HepG2 (cell line): ENCODE results near the gene LARP4. TPM values are rescaled to one million over a fixed set of nuclear protein-coding genes. Genes with fewer than 3 reads are reported as not detected.
A peak's percentile ranks its signal among the peaks of the same experiment; 100 is the strongest.

ENCODE experiments used
- ATAC-seq: fragments of 200-7000 bp; cut with Tn5 transposase; 3 replicates; pipeline ENCODE4 v1.9.1; 2020; ENCODE audit warnings: mild to moderate bottlenecking, moderate library complexity
- BruUV-seq: library from RNA; stranded (reverse); fragments of 400-500 nt; replicated peaks from 2 replicates; lab custom pipeline; 2021; lab: Mats Ljungman, UMichigan
- CTCF ChIA-PET: fragments of 300-600 bp; formaldehyde crosslinking; extraction: SDS; loops from one replicate; lab custom pipeline; 2021; ENCODE audit warnings: low total read pairs, inconsistent platforms, low intra/inter-chr PET ratio; lab: Yijun Ruan, JAX
- POLR2A ChIA-PET: fragments of 350-600 bp; sonication (Branson Sonifier 250); formaldehyde crosslinking; loops from one replicate; lab custom pipeline; 2020; ENCODE audit warnings: antibody characterized with exemption, inconsistent platforms; lab: Yijun Ruan, JAX
- DNase-seq: peaks from one replicate; pipeline ENCODE4 v3.0.0-alpha.2; 2015; ENCODE audit warnings: low spot score
- FAIRE-seq: peaks from 3 replicates; lab custom pipeline; 2011; peaks lifted over from hg19 to GRCh38; lab: Jason Lieb, UNC
- H2AFZ ChIP-seq: one replicate; pipeline ENCODE4 v1.6.1; 2011; ENCODE audit warnings: low read length, inconsistent platforms
- H3K27ac ChIP-seq: fragments of 300-600 bp; 3 replicates; pipeline ENCODE4 v1.8.0; 2011; ENCODE audit warnings: mixed run types, mild to moderate bottlenecking, mixed read lengths, low read length, inconsistent platforms; ENCODE audit not compliant: insufficient read depth; ENCODE audit errors: extremely low read length
- H3K27me3 ChIP-seq, 2 experiments: fragments of 200-600 bp in 1 of 2; 2 replicates in 1 of 2; 3 replicates in 1 of 2; pipeline versions ENCODE4 v1.6.0 to v1.8.0; 2011; ENCODE audit warnings: low read length in 2 of 2, mild to moderate bottlenecking in 2 of 2, moderate library complexity in 2 of 2, inconsistent platforms in 1 of 2; ENCODE audit not compliant: insufficient read depth in 2 of 2, control insufficient read depth in 1 of 2
- H3K36me3 ChIP-seq, 2 experiments: fragments of 200-600 bp in 1 of 2; replicated peaks in 1 of 2; 2 replicates in 1 of 2; 3 replicates in 1 of 2; pipeline versions ENCODE4 v1.5.1 to v1.8.0; 2011; ENCODE audit warnings: low read length in 2 of 2, inconsistent platforms in 1 of 2; ENCODE audit not compliant: insufficient read depth in 2 of 2, control insufficient read depth in 1 of 2
- H3K4me1 ChIP-seq: 2 replicates; pipeline ENCODE4 v1.5.1; 2012; ENCODE audit warnings: low read length, inconsistent platforms; ENCODE audit not compliant: insufficient read depth
- H3K4me2 ChIP-seq: 2 replicates; pipeline ENCODE4 v1.6.0; 2011; ENCODE audit warnings: low read depth, low read length, inconsistent platforms
- H3K4me3 ChIP-seq, 3 experiments: fragments of 200-600 bp in 1 of 3; sonication (generic), shearing (Covaris generic) in 1 of 3; replicated peaks in 1 of 3; 2 replicates each; pipeline ENCODE4 v1.5.1; 2011 to 2016; ENCODE audit warnings: low read length in 3 of 3, inconsistent platforms in 2 of 3, low read depth in 2 of 3, mild to moderate bottlenecking in 2 of 3, control low read depth in 1 of 3, mixed read lengths in 1 of 3; ENCODE audit not compliant: insufficient read depth in 1 of 3
- H3K79me2 ChIP-seq: one replicate; pipeline ENCODE4 v1.6.1; 2011; ENCODE audit warnings: low read length, inconsistent platforms; ENCODE audit not compliant: insufficient read depth
- H3K9ac ChIP-seq: 2 replicates; pipeline ENCODE4 v1.6.0; 2011; ENCODE audit warnings: mild to moderate bottlenecking, low read depth, low read length, inconsistent platforms; ENCODE audit not compliant: insufficient read depth
- H3K9me3 ChIP-seq: 2 replicates; pipeline ENCODE4 v1.5.1; 2012; ENCODE audit warnings: mild to moderate bottlenecking, low read length
- H4K20me1 ChIP-seq: 2 replicates; pipeline ENCODE4 v1.6.0; 2011; ENCODE audit warnings: inconsistent platforms, mild to moderate bottlenecking, low read length, moderate library complexity; ENCODE audit not compliant: insufficient read depth
- FOXA1 ChIP-seq, 2 experiments: fragments of 450-650 bp in 1 of 2; sonication (generic) in 1 of 2; formaldehyde crosslinking in 1 of 2; IDR thresholded peaks; 2 replicates each; pipeline versions ENCODE4 v1.4.0 to v1.6.1; 2016 to 2020; ENCODE audit warnings: missing genetic modification reagents in 1 of 2
- FOXJ3 ChIP-seq: sonication (generic); formaldehyde crosslinking; IDR thresholded peaks from 2 replicates; pipeline ENCODE4 v1.4.0; 2020; ENCODE audit warnings: missing genetic modification reagents, mild to moderate bottlenecking, borderline replicate concordance
- HES4 ChIP-seq: sonication (generic); formaldehyde crosslinking; IDR thresholded peaks from 2 replicates; pipeline ENCODE4 v1.9.0; 2021; ENCODE audit warnings: mild to moderate bottlenecking, missing genetic modification reagents, borderline replicate concordance
- HOXA5 ChIP-seq: sonication (generic); formaldehyde crosslinking; IDR thresholded peaks from 2 replicates; pipeline ENCODE4 v1.4.0; 2020; ENCODE audit warnings: missing genetic modification reagents
- MAF1 ChIP-seq: sonication (generic); formaldehyde crosslinking; IDR thresholded peaks from 2 replicates; pipeline ENCODE4 v1.5.0; 2020; ENCODE audit warnings: missing genetic modification reagents, borderline replicate concordance
- MIXL1 ChIP-seq: IDR thresholded peaks from 2 replicates; pipeline ENCODE4 v1.6.1; 2016
- NCOA2 ChIP-seq: sonication (generic); formaldehyde crosslinking; IDR thresholded peaks from 2 replicates; pipeline ENCODE4 v1.8.0; 2022; ENCODE audit warnings: inconsistent platforms
- NR2F1 ChIP-seq, 2 experiments: fragments of 450-650 bp in 1 of 2; formaldehyde crosslinking in 1 of 2; IDR thresholded peaks; 2 replicates each; pipeline versions ENCODE4 v1.5.0 to v1.6.1; 2016 to 2020; ENCODE audit warnings: mild to moderate bottlenecking in 1 of 2, missing compliant biosample characterization in 1 of 2, missing genetic modification reagents in 1 of 2, moderate library complexity in 1 of 2
- RARA ChIP-seq: IDR thresholded peaks from 2 replicates; pipeline ENCODE4 v1.6.1; 2016; ENCODE audit warnings: missing genetic modification reagents, missing compliant biosample characterization
- SRSF9 ChIP-seq: fragments of 200-400 bp; formaldehyde crosslinking; IDR thresholded peaks from 2 replicates; pipeline ENCODE4 v1.6.1; 2018; ENCODE audit warnings: borderline replicate concordance, mild to moderate bottlenecking, low read depth, low read length; ENCODE audit not compliant: insufficient read depth, poor library complexity, severe bottlenecking
- TCF7 ChIP-seq: sonication (generic); IDR thresholded peaks from 2 replicates; pipeline ENCODE4 v1.6.1; 2016; ENCODE audit warnings: antibody characterized with exemption, low read depth
- THAP8 ChIP-seq: sonication (generic); formaldehyde crosslinking; IDR thresholded peaks from 2 replicates; pipeline ENCODE4 v1.5.1; 2020; ENCODE audit warnings: missing genetic modification reagents, mild to moderate bottlenecking, borderline replicate concordance
- ZC3H4 ChIP-seq: sonication (generic); formaldehyde crosslinking; IDR thresholded peaks from 2 replicates; pipeline ENCODE4 v1.4.0; 2020; ENCODE audit warnings: missing genetic modification reagents, borderline replicate concordance
- ZNF136 ChIP-seq: sonication (generic); formaldehyde crosslinking; IDR thresholded peaks from 2 replicates; pipeline ENCODE4 v1.8.1; 2022; ENCODE audit warnings: low read depth, mild to moderate bottlenecking, moderate library complexity, missing genetic modification reagents
- ZNF160 ChIP-seq: sonication (generic); formaldehyde crosslinking; IDR thresholded peaks from 2 replicates; pipeline ENCODE4 v1.8.0; 2022; ENCODE audit warnings: mild to moderate bottlenecking, inconsistent platforms, missing genetic modification reagents
- ZNF20 ChIP-seq: sonication (generic); formaldehyde crosslinking; IDR thresholded peaks from 2 replicates; pipeline ENCODE4 v1.4.0; 2020; ENCODE audit warnings: mild to moderate bottlenecking, moderate library complexity, missing genetic modification reagents
- ZNF205 ChIP-seq: IDR thresholded peaks from 2 replicates; pipeline ENCODE4 v1.6.1; 2018; ENCODE audit warnings: missing biosample characterization, missing genetic modification reagents
- ZNF484 ChIP-seq: sonication (generic); formaldehyde crosslinking; IDR thresholded peaks from 2 replicates; pipeline ENCODE4 v1.5.1; 2020; ENCODE audit warnings: mild to moderate bottlenecking, low read depth, missing genetic modification reagents, borderline replicate concordance
- ZNF543 ChIP-seq: sonication (generic); formaldehyde crosslinking; IDR thresholded peaks from 2 replicates; pipeline ENCODE4 v1.4.0; 2020; ENCODE audit warnings: mild to moderate bottlenecking, missing genetic modification reagents
- ZNF580 ChIP-seq: IDR thresholded peaks from 2 replicates; pipeline ENCODE4 v1.6.1; 2016; ENCODE audit warnings: low read depth, borderline replicate concordance
- ZNF605 ChIP-seq: sonication (generic); formaldehyde crosslinking; IDR thresholded peaks from 2 replicates; pipeline ENCODE4 v1.8.0; 2022; ENCODE audit warnings: mild to moderate bottlenecking, missing genetic modification reagents
- ZNF737 ChIP-seq: sonication (generic); formaldehyde crosslinking; IDR thresholded peaks from 2 replicates; pipeline ENCODE4 v1.5.0; 2020; ENCODE audit warnings: missing genetic modification reagents, mild to moderate bottlenecking, borderline replicate concordance
- ZNF766 ChIP-seq: sonication (generic); formaldehyde crosslinking; IDR thresholded peaks from 2 replicates; pipeline ENCODE4 v1.5.0; 2020; ENCODE audit warnings: missing genetic modification reagents, borderline replicate concordance
- ZNF777 ChIP-seq: sonication (generic); formaldehyde crosslinking; IDR thresholded peaks from 2 replicates; pipeline ENCODE4 v1.4.0; 2020; ENCODE audit warnings: missing genetic modification reagents
- ZNF792 ChIP-seq: IDR thresholded peaks from 2 replicates; pipeline ENCODE4 v1.6.1; 2016
- WGBS: methylation state at CpG from one replicate; pipeline ENCODE4 v1.1.6; 2017; ENCODE audit warnings: low lambda C conversion rate; 5-methylcytosine and 5-hydroxymethylcytosine counted together
- in situ Hi-C: cut with HindIII; loops from 2 replicates; pipeline ENCODE4 v1.10.0; 2017; ENCODE audit warnings: low pct_unique_long_range_greater_than_20kb; ENCODE audit not compliant: extremely low pct_ligation_motif_present
- intact Hi-C: fragments of 100-400 bp; cut with micrococcal nuclease; formaldehyde crosslinking; loops from one replicate; pipeline ENCODE4 v1.10.0; 2022; ENCODE audit not compliant: unreplicated experiment
- polyA plus RNA-seq, 8 experiments: library from polyadenylated mRNA; depleted of rRNA in 3 of 8; stranded (reverse) in 7 of 8; unstranded in 1 of 8; fragments of >200 nt; fragmentation: Illumina TruSeq in 4 of 8; extraction: Trizol in 4 of 8; gene quantifications; 2 replicates each; pipeline versions ENCODE4 v1.2.1 to v1.2.3, GENCODE V29; 2011 to 2016; ENCODE audit warnings: low read depth in 4 of 8, missing spikeins in 1 of 8, mixed read lengths in 1 of 8; ENCODE audit not compliant: insufficient read depth in 1 of 8
- total RNA-seq, 5 experiments: library from RNA; depleted of rRNA; stranded (reverse); fragments of >200 nt; fragmentation: Illumina TruSeq; extraction: Trizol; gene quantifications; 2 replicates each; pipeline ENCODE4 v1.2.3, GENCODE V29; 2016; ENCODE audit warnings: low read depth in 1 of 5

The LARP4 gene
- total and polyA plus RNA-seq, 2 of the 13 experiments (the other 11 are each of a cell fraction or from before 2014, with no cell fraction given) = 16.4 to 42.7 TPM

- no peaks in the 10 kb centered on the region for H3K36me3 ChIP-seq
- DNase-seq (no peak), FAIRE-seq (no peak), ATAC-seq (peak; percentile 4; the same call in 2 of the 3 replicates)
- in situ Hi-C loops = no loop called here
- H2AFZ ChIP-seq = no peak overlapping the region
- H3K4me1 ChIP-seq = peaks cover 43% of the 10 kb centered on the region
- peak overlapping the region; percentile 94 for H3K27ac ChIP-seq
- no peaks in the 10 kb centered on the region; a peak in 1 of 5 replicates for H3K27me3 ChIP-seq
- H3K4me3 ChIP-seq = peak overlapping the region; percentile 81 to 96 (median 86)
- TSS peak; percentile 68 for BruUV-seq
- under 1% methylated on average over 16 of the region's 16 CpGs for WGBS
- peak overlapping the region; percentile 91 for H3K9ac ChIP-seq
- H3K4me2 ChIP-seq = peak overlapping the region; percentile 78
- no peaks in the 10 kb centered on the region for H3K9me3 ChIP-seq
- peaks cover 23% of the 10 kb centered on the region; the same call in 1 of the 2 replicates for H4K20me1 ChIP-seq
- ChIA-PET CTCF (no interaction called here), POLR2A (interaction anchor here (1.0 kb wide), 1 partner anchor 298 kb away, joined by 3 read pairs; the partner anchor contains the start of gene GPD1)
- intact Hi-C loops = loop anchor here (2.0 to 10.0 kb wide), 2 partner anchors 67 to 317 kb away; partner anchors contain the start of gene SMARCD1
- H3K79me2 ChIP-seq = peaks cover 53% of the 10 kb centered on the region
- TF ChIP-seq ZNF543 (CRISPR knock-in tag) (no peak), ZNF484 (CRISPR knock-in tag) (no peak), HES4 (no peak), ZC3H4 (CRISPR knock-in tag) (no peak), MIXL1 (CRISPR knock-in tag) (no peak), ZNF792 (CRISPR knock-in tag) (no peak), ZNF20 (CRISPR knock-in tag) (0 out of 2 replicates have a peak, but pooled peaks have one; percentile 59), ZNF205 (peak; percentile 67; the same call in 1 of the 2 replicates), MAF1 (no peak), ZNF580 (CRISPR knock-in tag) (no peak), ZNF737 (CRISPR knock-in tag) (no peak), ZNF160 (0 out of 2 replicates have a peak, but pooled peaks have one; percentile 9), FOXJ3 (no peak), NR2F1 (CRISPR knock-in tag; IDR thresholded peaks at IDR 0.05) (peak in 1 of 2 experiments; percentile 18; a peak in 1 of 4 replicates), FOXA1 (IDR thresholded peaks at IDR 0.05) (no peak), FOXA1 (CRISPR knock-in tag; IDR thresholded peaks at IDR 0.05) (no peak), RARA (CRISPR knock-in tag) (no peak), TCF7 (0 out of 2 replicates have a peak, but pooled peaks have one; percentile 26), SRSF9 (no peak), THAP8 (CRISPR knock-in tag) (no peak), ZNF605 (CRISPR knock-in tag) (no peak), HOXA5 (CRISPR knock-in tag) (no peak), ZNF136 (CRISPR knock-in tag) (no peak), ZNF777 (CRISPR knock-in tag) (peak; percentile 42; the same call in 1 of the 2 replicates), NCOA2 (CRISPR knock-in tag) (0 out of 2 replicates have a peak, but pooled peaks have one; percentile 14), ZNF766 (no peak)
These were observed 906 bp downstream of the LARP4 start for GRCh38 chr12:50401500-50402081.
